Loucy (cell line): ENCODE data around the gene RRP1.

ENCODE experiments used
- H2AFZ ChIP-seq: fragments of 200-600 bp; sonication (generic); 2 replicates; pipeline ENCODE4 v1.6.0; 2016; ENCODE audit warnings: antibody characterized with exemption, mild to moderate bottlenecking, low read length, moderate library complexity
- H3F3A ChIP-seq: fragments of 200-600 bp; 2 replicates; pipeline ENCODE4 v1.6.0; 2016; ENCODE audit warnings: antibody characterized with exemption, low read depth, mild to moderate bottlenecking
- H3K27me3 ChIP-seq: fragments of 200-600 bp; sonication (generic); 2 replicates; pipeline ENCODE4 v1.6.1; 2014; ENCODE audit warnings: low read length, mild to moderate bottlenecking; ENCODE audit not compliant: insufficient read depth, poor library complexity, severe bottlenecking
- H3K36me3 ChIP-seq: fragments of 200-600 bp; sonication (generic); 2 replicates; pipeline ENCODE4 v1.6.1; 2016; ENCODE audit warnings: low read length; ENCODE audit not compliant: insufficient read depth
- H3K4me1 ChIP-seq: fragments of 200-600 bp; sonication (generic); 2 replicates; pipeline ENCODE4 v1.5.1; 2014; ENCODE audit warnings: low read length, mild to moderate bottlenecking; ENCODE audit not compliant: insufficient read depth, poor library complexity, severe bottlenecking
- H3K4me2 ChIP-seq: fragments of 200-600 bp; sonication (generic); 2 replicates; pipeline ENCODE4 v1.6.0; 2014; ENCODE audit warnings: antibody characterized with exemption, low read length, low read depth, mild to moderate bottlenecking; ENCODE audit not compliant: poor library complexity, severe bottlenecking
- H3K4me3 ChIP-seq: fragments of 200-600 bp; sonication (generic); 2 replicates; pipeline ENCODE4 v1.5.1; 2014; ENCODE audit warnings: low read length, mild to moderate bottlenecking, mixed read lengths; ENCODE audit not compliant: poor library complexity, severe bottlenecking
- H3K79me2 ChIP-seq: fragments of 200-600 bp; sonication (generic); 2 replicates; pipeline ENCODE4 v1.6.1; 2014; ENCODE audit warnings: low read length; ENCODE audit not compliant: insufficient read depth
- H3K9ac ChIP-seq: fragments of 200-600 bp; sonication (generic); 2 replicates; pipeline ENCODE4 v1.6.0; 2014; ENCODE audit warnings: mild to moderate bottlenecking, low read depth, low read length, moderate library complexity; ENCODE audit not compliant: poor library complexity, severe bottlenecking
- H3K9me2 ChIP-seq: fragments of 200-600 bp; sonication (generic); replicated peaks from 2 replicates; pipeline ENCODE4 v1.6.1; 2016; ENCODE audit warnings: low read depth, low read length, mixed read lengths
- H3K9me3 ChIP-seq: fragments of 200-600 bp; sonication (generic); 2 replicates; pipeline ENCODE4 v1.6.1; 2014; ENCODE audit warnings: mild to moderate bottlenecking, antibody characterized with exemption, low read length, low read depth; ENCODE audit not compliant: insufficient read depth
- H4K20me1 ChIP-seq: fragments of 200-600 bp; sonication (generic); 2 replicates; pipeline ENCODE4 v1.6.0; 2014; ENCODE audit warnings: antibody characterized with exemption, low read length, mild to moderate bottlenecking; ENCODE audit not compliant: insufficient read depth, poor library complexity, severe bottlenecking
- EZH2phosphoT487 ChIP-seq: fragments of 200-600 bp; IDR thresholded peaks from 2 replicates; pipeline ENCODE4 v1.6.1; 2018; ENCODE audit warnings: antibody characterized with exemption, mild to moderate bottlenecking, moderate library complexity, borderline replicate concordance
- TF ChIP-seq, protein P1 (sequence below): fragments of 200-600 bp; sonication (generic); conservative IDR thresholded peaks from 2 replicates; pipeline ENCODE4 v1.5.1; 2014; ENCODE audit warnings: mild to moderate bottlenecking, antibody characterized with exemption, low read length

The RRP1 gene

DNA sequence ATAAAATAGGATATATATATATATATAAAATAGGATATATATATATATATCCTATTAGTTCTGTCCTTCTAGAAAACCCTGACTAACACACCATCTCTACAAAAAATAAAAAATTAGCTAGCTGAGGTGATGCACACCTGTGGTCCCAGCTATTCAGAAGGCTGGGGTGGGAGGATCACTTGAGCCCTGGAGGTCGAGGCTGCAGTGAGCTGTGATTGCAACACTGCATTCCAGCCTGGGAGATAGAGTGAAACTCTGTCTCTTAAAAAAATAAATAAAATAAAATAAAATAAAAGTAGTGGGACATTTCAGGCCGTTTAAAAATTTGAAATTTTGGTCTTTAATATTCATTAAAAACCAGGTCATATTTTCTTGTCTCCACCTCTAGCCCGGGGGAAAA lies 4.2 kb upstream of the RRP1 start:
- no peaks in the 10 kb centered on the region for H3K36me3 ChIP-seq

DNA sequence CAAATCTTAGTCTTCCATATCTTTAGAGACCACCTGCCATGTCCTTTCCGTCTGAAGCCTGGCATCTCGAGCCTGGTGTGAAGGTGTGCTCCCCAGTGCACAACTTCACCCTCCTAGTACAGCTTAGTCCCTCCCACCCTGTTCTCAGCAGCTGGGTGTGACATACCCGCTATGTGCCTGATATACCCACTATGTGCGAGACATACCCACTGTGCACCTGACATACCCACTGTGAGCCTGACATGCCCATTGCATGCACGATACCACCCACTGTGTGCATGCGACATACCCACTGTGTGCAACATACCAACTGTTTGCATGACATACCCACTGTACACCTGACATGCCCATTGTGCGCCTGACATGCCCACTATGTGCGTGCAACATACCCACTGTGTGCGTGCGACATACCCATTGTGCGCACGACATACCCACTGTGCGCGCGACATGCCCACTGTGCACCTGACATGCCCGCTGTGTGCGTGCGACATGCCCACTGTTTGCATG lies 3.0 kb upstream of the RRP1 start:
- TF ChIP-seq, protein P1, sequence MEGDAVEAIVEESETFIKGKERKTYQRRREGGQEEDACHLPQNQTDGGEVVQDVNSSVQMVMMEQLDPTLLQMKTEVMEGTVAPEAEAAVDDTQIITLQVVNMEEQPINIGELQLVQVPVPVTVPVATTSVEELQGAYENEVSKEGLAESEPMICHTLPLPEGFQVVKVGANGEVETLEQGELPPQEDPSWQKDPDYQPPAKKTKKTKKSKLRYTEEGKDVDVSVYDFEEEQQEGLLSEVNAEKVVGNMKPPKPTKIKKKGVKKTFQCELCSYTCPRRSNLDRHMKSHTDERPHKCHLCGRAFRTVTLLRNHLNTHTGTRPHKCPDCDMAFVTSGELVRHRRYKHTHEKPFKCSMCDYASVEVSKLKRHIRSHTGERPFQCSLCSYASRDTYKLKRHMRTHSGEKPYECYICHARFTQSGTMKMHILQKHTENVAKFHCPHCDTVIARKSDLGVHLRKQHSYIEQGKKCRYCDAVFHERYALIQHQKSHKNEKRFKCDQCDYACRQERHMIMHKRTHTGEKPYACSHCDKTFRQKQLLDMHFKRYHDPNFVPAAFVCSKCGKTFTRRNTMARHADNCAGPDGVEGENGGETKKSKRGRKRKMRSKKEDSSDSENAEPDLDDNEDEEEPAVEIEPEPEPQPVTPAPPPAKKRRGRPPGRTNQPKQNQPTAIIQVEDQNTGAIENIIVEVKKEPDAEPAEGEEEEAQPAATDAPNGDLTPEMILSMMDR, result no peak
- TF ChIP-seq EZH2phosphoT487, result no peak
- H3K27me3 ChIP-seq, result no peaks in the 10 kb centered on the region
- H3K4me2 ChIP-seq, result no peak overlapping the region
- H3K4me1 ChIP-seq, result peaks cover 27% of the 10 kb centered on the region
- peaks cover 12% of the 10 kb centered on the region for H4K20me1 ChIP-seq
- H3K79me2 ChIP-seq, result peaks cover 20% of the 10 kb centered on the region
- no peak overlapping the region for H3K9ac ChIP-seq
- H3K36me3 ChIP-seq, result no peaks in the 10 kb centered on the region
- H3K4me3 ChIP-seq, result no peak overlapping the region
- H3K9me2 ChIP-seq, result no peaks in the 10 kb centered on the region
- no peaks in the 10 kb centered on the region for H3K9me3 ChIP-seq
- no peak overlapping the region for H2AFZ ChIP-seq
- H3F3A ChIP-seq, result no peaks in the 10 kb centered on the region; the same call in 1 of the 2 replicates

More for the DNA sequence above, 4.2 kb upstream of the RRP1 start:
- Histone ChIP-seq H3K9ac (no peak overlapping the region), H4K20me1 (peaks cover 6% of the 10 kb centered on the region), H3K4me1 (peaks cover 29% of the 10 kb centered on the region), H3K79me2 (peaks cover 8% of the 10 kb centered on the region), H3K4me2 (no peak overlapping the region), H3K27me3 (no peaks in the 10 kb centered on the region), H3K9me3 (no peaks in the 10 kb centered on the region), H3K4me3 (no peak overlapping the region), H2AFZ (no peak overlapping the region), H3F3A (no peaks in the 10 kb centered on the region; the same call in 1 of the 2 replicates), H3K9me2 (no peaks in the 10 kb centered on the region)
- TF ChIP-seq EZH2phosphoT487, result no peak
- TF ChIP-seq, protein P1, result no peak

DNA sequence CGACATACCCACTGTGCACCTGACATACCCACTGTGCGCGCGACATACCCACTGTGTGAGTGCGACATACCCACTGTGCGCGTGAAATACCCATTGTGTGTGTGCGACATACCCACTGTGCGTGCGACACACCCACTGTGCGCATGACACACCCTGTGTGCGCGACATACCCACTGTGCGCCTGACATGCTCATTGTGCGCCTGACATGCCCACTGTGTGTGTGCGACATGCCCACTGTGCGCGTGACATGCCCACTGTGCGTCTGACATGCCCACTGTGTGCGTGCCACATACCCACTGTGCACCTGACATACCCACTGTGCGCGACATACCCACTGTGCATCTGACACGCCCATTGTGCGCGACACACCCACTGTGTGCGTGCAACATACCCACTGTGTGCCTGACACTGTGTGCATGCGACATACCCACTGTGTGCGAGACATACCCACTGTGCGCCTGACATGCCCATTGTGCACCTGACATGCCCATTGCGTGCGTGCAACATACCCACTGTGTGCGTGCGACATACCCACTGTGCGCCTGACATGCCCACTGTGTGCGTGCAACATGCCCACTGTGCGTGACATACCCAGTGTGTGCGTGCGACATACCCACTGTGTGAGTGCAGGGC lies 2.5 kb upstream of the RRP1 start:
- Histone ChIP-seq H3K9me3 (no peaks in the 10 kb centered on the region), H3F3A (no peaks in the 10 kb centered on the region; the same call in 1 of the 2 replicates), H3K27me3 (no peaks in the 10 kb centered on the region), H3K9me2 (no peaks in the 10 kb centered on the region), H2AFZ (no peak overlapping the region), H3K36me3 (peaks cover 2% of the 10 kb centered on the region; the same call in 1 of the 2 replicates), H3K4me3 (no peak overlapping the region), H3K4me1 (peaks cover 29% of the 10 kb centered on the region), H3K9ac (no peak overlapping the region), H3K79me2 (peaks cover 26% of the 10 kb centered on the region), H4K20me1 (peaks cover 16% of the 10 kb centered on the region), H3K4me2 (no peak overlapping the region)
- TF ChIP-seq EZH2phosphoT487, result no peak
- TF ChIP-seq, protein P1, result no peak
